H1 (cell line): ENCODE data around the gene PRDM4. TPM values are rescaled to one million over a fixed set of nuclear protein-coding genes. Genes with fewer than 3 reads are reported as not detected.
"Not testable (repeated sequence)": the region's sequence is repeated elsewhere in the genome, so short reads cannot be mapped to it uniquely, and the experiment has no call there.

Source experiments
- CTCF ChIA-PET: fragments of 300-600 bp; sonication (Branson Sonifier 250); formaldehyde crosslinking; loops from one replicate; lab custom pipeline; 2021; ENCODE audit not compliant: partially characterized antibody; lab: Charles Lee
- POLR2A ChIA-PET: fragments of 300-600 bp; sonication (Branson Sonifier 250); formaldehyde crosslinking; loops from one replicate; lab custom pipeline; 2021; ENCODE audit warnings: inconsistent platforms; ENCODE audit not compliant: partially characterized antibody; lab: Charles Lee
- DNase-seq, 2 experiments: peaks; one replicate each; pipeline versions ENCODE4 v3.0.0 to v3.0.0-alpha.2; 2010 to 2022; ENCODE audit warnings: low spot score in 2 of 2, low read depth in 1 of 2, mixed read lengths in 1 of 2
- FAIRE-seq: peaks from 2 replicates; lab custom pipeline; 2011; peaks lifted over from hg19 to GRCh38; lab: Jason Lieb, UNC
- H2AFZ ChIP-seq: 2 replicates; pipeline ENCODE4 v1.8.1; 2012; ENCODE audit warnings: low read length, inconsistent platforms
- H2AK5ac ChIP-seq: 2 replicates; pipeline ENCODE4 v1.6.1; 2013; ENCODE audit warnings: low read depth, low read length
- H2BK120ac ChIP-seq: replicated peaks from 2 replicates; pipeline ENCODE3; 2013; ENCODE audit warnings: low read depth, low read length, inconsistent platforms
- H2BK12ac ChIP-seq: 2 replicates; pipeline ENCODE4 v1.6.1; 2013; ENCODE audit warnings: low read depth, low read length
- H2BK15ac ChIP-seq: 2 replicates; pipeline ENCODE4 v1.6.1; 2013; ENCODE audit warnings: low read length
- H2BK20ac ChIP-seq: 2 replicates; pipeline ENCODE4 v1.6.1; 2013; ENCODE audit warnings: low read length
- H2BK5ac ChIP-seq: 2 replicates; pipeline ENCODE4 v1.6.1; 2013; ENCODE audit warnings: low read depth, low read length
- H3K14ac ChIP-seq: 2 replicates; pipeline ENCODE4 v1.6.1; 2013; ENCODE audit warnings: inconsistent platforms; ENCODE audit not compliant: insufficient read length
- H3K18ac ChIP-seq: 2 replicates; pipeline ENCODE4 v1.6.1; 2013; ENCODE audit warnings: low read length; ENCODE audit errors: extremely low read depth
- H3K23ac ChIP-seq: 2 replicates; pipeline ENCODE4 v1.6.1; 2013; ENCODE audit warnings: inconsistent platforms; ENCODE audit not compliant: insufficient read length
- H3K23me2 ChIP-seq: 2 replicates; pipeline ENCODE4 v1.6.1; 2013; ENCODE audit warnings: low read depth, low read length
- H3K27ac ChIP-seq: 2 replicates; pipeline ENCODE4 v1.6.1; 2011; ENCODE audit warnings: low read depth, low read length, inconsistent platforms
- H3K27me3 ChIP-seq, 4 experiments: replicated peaks in 1 of 4; 1 replicate in 1 of 4; 2 replicates in 3 of 4; pipeline versions ENCODE4 v1.6.1 to v1.8.1; 2011 to 2013; ENCODE audit warnings: low read length in 3 of 4, mild to moderate bottlenecking in 3 of 4, inconsistent platforms in 2 of 4, mixed read lengths in 2 of 4, moderate library complexity in 1 of 4; ENCODE audit not compliant: control insufficient read depth in 3 of 4, insufficient read depth in 3 of 4; ENCODE audit errors: extremely low read depth in 1 of 4
- H3K36me3 ChIP-seq, 4 experiments: 2 replicates each; pipeline versions ENCODE4 v1.6.1 to v1.8.1; 2011 to 2013; ENCODE audit warnings: mild to moderate bottlenecking in 4 of 4, low read length in 3 of 4, moderate library complexity in 2 of 4, control low read depth in 1 of 4, inconsistent platforms in 1 of 4; ENCODE audit not compliant: insufficient read depth in 4 of 4, control insufficient read depth in 2 of 4
- H3K4ac ChIP-seq: replicated peaks from 2 replicates; pipeline ENCODE3; 2013; ENCODE audit warnings: low read length, low read depth, mixed read lengths, inconsistent platforms; ENCODE audit not compliant: insufficient read length
- H3K4me1 ChIP-seq, 4 experiments: replicated peaks in 1 of 4; 1 replicate in 1 of 4; 2 replicates in 3 of 4; pipeline versions ENCODE4 v1.6.1 to v1.8.1; 2011 to 2013; ENCODE audit warnings: low read length in 3 of 4, inconsistent platforms in 2 of 4, mixed read lengths in 1 of 4; ENCODE audit not compliant: insufficient read depth in 4 of 4, control insufficient read depth in 3 of 4
- H3K4me2 ChIP-seq, 2 experiments: 2 replicates each; pipeline versions ENCODE4 v1.6.1 to v1.8.1; 2011 to 2013; ENCODE audit warnings: low read depth in 2 of 2, low read length in 2 of 2, control low read depth in 1 of 2, inconsistent platforms in 1 of 2, mild to moderate bottlenecking in 1 of 2; ENCODE audit not compliant: insufficient read depth in 1 of 2
- H3K4me3 ChIP-seq, 4 experiments: fragments of 200-600, 300-600 bp in 1 of 4; sonication (generic), shearing (Covaris generic), sonication (Bioruptor Twin) in 1 of 4; 2 replicates each; pipeline versions ENCODE4 v1.5.1 to v1.8.1; 2011 to 2016; ENCODE audit warnings: low read length in 4 of 4, low read depth in 3 of 4, control low read depth in 2 of 4, inconsistent platforms in 2 of 4, mild to moderate bottlenecking in 2 of 4, mixed read lengths in 1 of 4, moderate library complexity in 1 of 4; ENCODE audit not compliant: insufficient read depth in 2 of 4; ENCODE audit errors: extremely low read depth in 1 of 4
- H3K56ac ChIP-seq: replicated peaks from 2 replicates; pipeline ENCODE3; 2013; ENCODE audit warnings: low read depth, mild to moderate bottlenecking, mixed read lengths, low read length, inconsistent platforms; ENCODE audit not compliant: insufficient read length
- H3K79me1 ChIP-seq: 2 replicates; pipeline ENCODE4 v1.6.1; 2013; ENCODE audit warnings: low read depth, low read length, control low read depth
- H3K79me2 ChIP-seq, 2 experiments: 2 replicates each; pipeline versions ENCODE4 v1.6.1 to v1.8.1; 2012 to 2013; ENCODE audit warnings: low read length in 2 of 2, mild to moderate bottlenecking in 2 of 2, inconsistent platforms in 1 of 2; ENCODE audit not compliant: insufficient read depth in 2 of 2, control insufficient read depth in 1 of 2
- H3K9ac ChIP-seq, 4 experiments: replicated peaks in 1 of 4; 1 replicate in 1 of 4; 2 replicates in 3 of 4; pipeline versions ENCODE4 v1.6.1 to v1.8.1; 2011 to 2013; ENCODE audit warnings: low read depth in 3 of 4, low read length in 3 of 4, control low read depth in 2 of 4, mild to moderate bottlenecking in 2 of 4, moderate library complexity in 2 of 4, inconsistent platforms in 1 of 4; ENCODE audit errors: extremely low read depth in 1 of 4
- H3K9me3 ChIP-seq, 2 experiments: 2 replicates each; pipeline versions ENCODE4 v1.6.1 to v1.8.1; 2012 to 2013; ENCODE audit warnings: mild to moderate bottlenecking in 2 of 2, moderate library complexity in 2 of 2, control low read depth in 1 of 2, inconsistent platforms in 1 of 2, low read depth in 1 of 2, low read length in 1 of 2, mixed read lengths in 1 of 2; ENCODE audit not compliant: insufficient read depth in 2 of 2
- H4K20me1 ChIP-seq, 2 experiments: replicated peaks in 1 of 2; 2 replicates each; pipeline versions ENCODE3 to v1.8.1; 2011 to 2013; ENCODE audit warnings: inconsistent platforms in 2 of 2, low read length in 2 of 2, mild to moderate bottlenecking in 1 of 2; ENCODE audit not compliant: insufficient read depth in 2 of 2, control insufficient read depth in 1 of 2
- H4K5ac ChIP-seq: 2 replicates; pipeline ENCODE4 v1.6.1; 2013; ENCODE audit warnings: low read length, low read depth, mixed read lengths, inconsistent platforms; ENCODE audit not compliant: insufficient read length
- H4K8ac ChIP-seq: 2 replicates; pipeline ENCODE4 v1.8.0; 2013; ENCODE audit warnings: mild to moderate bottlenecking, moderate library complexity, low read length, inconsistent platforms; ENCODE audit not compliant: insufficient read depth; ENCODE audit errors: extremely low read depth
- H4K91ac ChIP-seq: replicated peaks from 2 replicates; pipeline ENCODE3; 2013; ENCODE audit warnings: low read length, mixed read lengths, inconsistent platforms; ENCODE audit not compliant: insufficient read length
- HDAC2 ChIP-seq, 2 experiments: fragments of 300-600 bp in 1 of 2; sonication (generic) in 1 of 2; IDR thresholded peaks; 2 replicates each; pipeline ENCODE4 v1.6.1; 2011 to 2012; ENCODE audit warnings: low read depth in 2 of 2, low read length in 2 of 2, mild to moderate bottlenecking in 2 of 2, moderate library complexity in 2 of 2, borderline replicate concordance in 1 of 2, inconsistent platforms in 1 of 2
- NRF1 ChIP-seq: IDR thresholded peaks from 2 replicates; pipeline ENCODE4 v1.6.1; 2011; ENCODE audit warnings: mild to moderate bottlenecking, low read depth, low read length, improper control_type of control experiment
- TBP ChIP-seq: IDR thresholded peaks from 2 replicates; pipeline ENCODE4 v1.6.1; 2011; ENCODE audit warnings: low read depth, low read length, improper control_type of control experiment
- WGBS, 2 experiments: shearing (Covaris generic) in 1 of 2; methylation state at CpG; one replicate each; pipeline versions ENCODE4 v1.1.6 to v1.1.7; 2013 to 2015; ENCODE audit warnings: low lambda C conversion rate in 2 of 2, mixed read lengths in 2 of 2, inconsistent platforms in 1 of 2, low coverage in 1 of 2, missing lambda C conversion rate in 1 of 2; ENCODE audit not compliant: insufficient replicate concordance in 2 of 2, insufficient coverage in 1 of 2, insufficient read length in 1 of 2; ENCODE audit errors: extremely low coverage in 1 of 2, missing lambda C conversion rate in 1 of 2; 5-methylcytosine and 5-hydroxymethylcytosine counted together
- polyA plus RNA-seq, 7 experiments: library from polyadenylated mRNA; depleted of rRNA in 3 of 7; stranded (reverse) in 5 of 7; unstranded in 2 of 7; fragments of >200 nt in 5 of 7; fragments of 200-250 nt in 2 of 7; gene quantifications; 1 replicate in 5 of 7; 2 replicates in 1 of 7; 4 replicates in 1 of 7; pipeline versions ENCODE4 v1.2.1 to v1.2.3, GENCODE V29; 2011 to 2013; ENCODE audit warnings: missing spikeins in 2 of 7, mixed read lengths in 2 of 7
- total RNA-seq: library from RNA; stranded (reverse); fragmentation: NEBNext Ultra II Directional; extraction: Animal tissue kit (Norgen Biotek cat#: 25700); gene quantifications from 2 replicates; pipeline ENCODE4 v1.2.1, GENCODE V29; 2021
- TF ChIP-seq, protein P1 (sequence below), 3 experiments: IDR thresholded peaks; 1 replicate in 2 of 3; 2 replicates in 1 of 3; pipeline versions ENCODE4 v1.5.1 to v1.6.1; 2011; ENCODE audit warnings: low read length in 3 of 3, mild to moderate bottlenecking in 3 of 3, inconsistent platforms in 2 of 3, low read depth in 1 of 3, moderate library complexity in 1 of 3; ENCODE audit not compliant: insufficient read depth in 1 of 3; ENCODE audit errors: control extremely low read depth in 1 of 3
- TF ChIP-seq, protein P2 (sequence below): IDR thresholded peaks from 2 replicates; pipeline ENCODE4 v1.6.1; 2012; ENCODE audit warnings: low read length, inconsistent platforms

The PRDM4 gene
- total and polyA plus RNA-seq, 2 of the 8 experiments (the other 6 are each of a cell fraction or from before 2014, with no cell fraction given), result 10.1 to 17.5 TPM

DNA sequence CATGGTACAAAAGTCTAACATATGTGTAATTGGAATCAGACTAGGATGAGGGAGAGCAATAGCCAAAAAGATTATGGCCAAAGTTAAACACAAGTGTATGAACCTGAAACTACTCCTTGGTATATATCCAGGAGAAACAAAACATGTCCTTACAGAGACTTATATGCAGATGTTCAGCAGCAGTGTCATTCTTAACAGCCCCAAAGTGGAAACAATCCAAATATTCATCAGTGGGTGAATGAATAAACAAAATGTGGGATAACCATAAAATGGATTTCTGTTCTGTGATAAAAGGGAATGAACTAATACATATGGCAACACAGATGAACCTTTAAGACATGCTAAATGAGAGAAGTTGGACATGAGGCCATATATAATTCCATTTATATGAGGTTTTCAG lies 45.2 kb downstream of the PRDM4 start (continued):
- TF ChIP-seq, protein P1, sequence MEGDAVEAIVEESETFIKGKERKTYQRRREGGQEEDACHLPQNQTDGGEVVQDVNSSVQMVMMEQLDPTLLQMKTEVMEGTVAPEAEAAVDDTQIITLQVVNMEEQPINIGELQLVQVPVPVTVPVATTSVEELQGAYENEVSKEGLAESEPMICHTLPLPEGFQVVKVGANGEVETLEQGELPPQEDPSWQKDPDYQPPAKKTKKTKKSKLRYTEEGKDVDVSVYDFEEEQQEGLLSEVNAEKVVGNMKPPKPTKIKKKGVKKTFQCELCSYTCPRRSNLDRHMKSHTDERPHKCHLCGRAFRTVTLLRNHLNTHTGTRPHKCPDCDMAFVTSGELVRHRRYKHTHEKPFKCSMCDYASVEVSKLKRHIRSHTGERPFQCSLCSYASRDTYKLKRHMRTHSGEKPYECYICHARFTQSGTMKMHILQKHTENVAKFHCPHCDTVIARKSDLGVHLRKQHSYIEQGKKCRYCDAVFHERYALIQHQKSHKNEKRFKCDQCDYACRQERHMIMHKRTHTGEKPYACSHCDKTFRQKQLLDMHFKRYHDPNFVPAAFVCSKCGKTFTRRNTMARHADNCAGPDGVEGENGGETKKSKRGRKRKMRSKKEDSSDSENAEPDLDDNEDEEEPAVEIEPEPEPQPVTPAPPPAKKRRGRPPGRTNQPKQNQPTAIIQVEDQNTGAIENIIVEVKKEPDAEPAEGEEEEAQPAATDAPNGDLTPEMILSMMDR (IDR thresholded peaks at IDR 0.05; ENCODE audit: control extremely low read depth in 1 of 3, insufficient read depth in 1 of 3, low read depth in 1 of 3, low read length in 3 of 3), result no peak
- TF ChIP-seq, protein P2, sequence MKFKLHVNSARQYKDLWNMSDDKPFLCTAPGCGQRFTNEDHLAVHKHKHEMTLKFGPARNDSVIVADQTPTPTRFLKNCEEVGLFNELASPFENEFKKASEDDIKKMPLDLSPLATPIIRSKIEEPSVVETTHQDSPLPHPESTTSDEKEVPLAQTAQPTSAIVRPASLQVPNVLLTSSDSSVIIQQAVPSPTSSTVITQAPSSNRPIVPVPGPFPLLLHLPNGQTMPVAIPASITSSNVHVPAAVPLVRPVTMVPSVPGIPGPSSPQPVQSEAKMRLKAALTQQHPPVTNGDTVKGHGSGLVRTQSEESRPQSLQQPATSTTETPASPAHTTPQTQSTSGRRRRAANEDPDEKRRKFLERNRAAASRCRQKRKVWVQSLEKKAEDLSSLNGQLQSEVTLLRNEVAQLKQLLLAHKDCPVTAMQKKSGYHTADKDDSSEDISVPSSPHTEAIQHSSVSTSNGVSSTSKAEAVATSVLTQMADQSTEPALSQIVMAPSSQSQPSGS, result no peak
- TF ChIP-seq HDAC2 (IDR thresholded peaks at IDR 0.05; ENCODE audit: borderline replicate concordance in 1 of 2, low read depth in 2 of 2, low read length in 2 of 2) (no peak), NRF1 (no peak), TBP (no peak)

DNA sequence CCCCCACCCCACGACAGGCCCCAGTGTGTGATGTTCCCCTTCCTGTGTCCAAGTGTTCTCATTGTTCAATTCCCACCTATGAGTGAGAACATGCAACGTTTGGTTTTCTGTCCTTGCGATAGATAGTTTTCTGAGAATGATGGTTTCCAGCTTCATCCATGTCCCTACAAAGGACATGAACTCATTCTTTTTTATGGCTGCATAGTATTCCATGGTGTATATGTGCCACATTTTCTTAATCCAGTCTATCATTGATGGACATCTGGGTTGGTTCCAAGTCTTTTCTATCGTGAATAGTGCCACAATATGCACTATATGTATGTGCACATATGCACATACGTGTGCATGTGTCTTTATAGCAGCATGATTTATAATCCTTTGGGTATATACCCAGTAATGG lies 55.4 kb downstream of the PRDM4 start:
- H4K20me1 ChIP-seq, H3K14ac ChIP-seq, H2BK5ac ChIP-seq, H3K27ac ChIP-seq, H3K23ac ChIP-seq, FAIRE-seq, H3K4me3 ChIP-seq, H3K4me2 ChIP-seq, H3K18ac ChIP-seq, H3K56ac ChIP-seq, H3K9ac ChIP-seq, H4K91ac ChIP-seq, H3K79me1 ChIP-seq, H3K9me3 ChIP-seq, H2BK20ac ChIP-seq, H4K8ac ChIP-seq, H2AFZ ChIP-seq, H3K23me2 ChIP-seq, H3K4me1 ChIP-seq, H2BK12ac ChIP-seq, POLR2A ChIA-PET, H3K4ac ChIP-seq, H2BK120ac ChIP-seq, H3K79me2 ChIP-seq, DNase-seq, H4K5ac ChIP-seq, H2BK15ac ChIP-seq, H2AK5ac ChIP-seq, H3K27me3 ChIP-seq: not testable (repeated sequence)
- H3K36me3 ChIP-seq, result peaks cover 15 to 67% (median 58%) of the 10 kb centered on the region in 4 experiments
- CTCF ChIA-PET, result interaction anchor here (0.7 kb wide), 1 partner anchor 27 kb away, joined by 5 read pairs; no protein-coding TSS in a partner anchor
- 89% methylated on average over 4 of the region's 5 CpGs; no CpG with 5 or more reads in 1 of the 2 experiments for WGBS, 2 experiments
